GM21786 (cell line): ENCODE data around the gene ELAVL3.

ENCODE experiments used
- ATAC-seq: cut with Tn5 transposase; IDR thresholded peaks from one replicate; pipeline ENCODE4 v1.9.1; 2021; ENCODE audit not compliant: unreplicated experiment

Gene ELAVL3

DNA sequence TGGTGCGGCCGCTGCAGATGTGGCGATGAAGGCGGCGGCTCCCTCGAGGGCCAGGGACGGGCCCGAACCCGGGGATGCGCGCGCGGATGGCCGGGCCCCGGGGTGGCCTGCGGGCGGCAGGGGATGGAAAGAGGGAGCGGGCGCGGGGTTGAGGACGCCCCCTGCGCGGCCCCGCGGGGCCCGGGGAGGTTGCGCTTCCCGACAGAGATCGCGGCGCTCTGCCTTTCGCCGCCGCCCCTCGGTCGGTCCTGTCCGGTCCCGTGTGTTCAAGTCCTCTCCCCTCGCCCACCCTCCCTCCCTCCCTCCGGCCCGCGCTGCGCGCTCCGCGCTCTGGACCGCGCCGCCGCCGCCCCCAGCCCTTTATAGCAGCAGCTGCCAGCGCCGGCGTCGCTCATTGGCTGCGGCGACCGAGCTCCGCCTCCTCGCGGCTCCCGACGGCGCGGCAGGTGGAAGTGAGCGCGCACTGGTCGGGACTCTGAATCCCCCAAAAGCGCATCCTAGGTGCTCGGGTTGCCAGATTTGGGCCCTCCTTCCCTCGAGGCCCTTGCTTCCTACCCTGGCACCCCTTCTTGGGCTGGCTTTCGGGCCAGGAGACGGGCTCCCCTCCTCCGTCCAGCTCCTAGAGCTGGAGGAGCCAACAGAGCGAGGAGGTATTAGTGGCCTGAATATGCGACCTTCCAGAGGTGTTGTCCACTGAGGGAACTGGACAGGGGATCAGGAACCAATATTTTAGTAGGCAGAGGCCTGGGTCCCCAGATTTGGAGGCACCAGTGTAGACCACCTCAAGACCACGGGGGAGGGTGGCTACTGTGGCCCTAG is at the start of gene ELAVL3:
Gene ELAVL3 (minus strand): TSS at position 332 of the 819 bp plus-strand sequence. CDS start 438 bp downstream, outside the sequence.
- no peak for ATAC-seq

DNA sequence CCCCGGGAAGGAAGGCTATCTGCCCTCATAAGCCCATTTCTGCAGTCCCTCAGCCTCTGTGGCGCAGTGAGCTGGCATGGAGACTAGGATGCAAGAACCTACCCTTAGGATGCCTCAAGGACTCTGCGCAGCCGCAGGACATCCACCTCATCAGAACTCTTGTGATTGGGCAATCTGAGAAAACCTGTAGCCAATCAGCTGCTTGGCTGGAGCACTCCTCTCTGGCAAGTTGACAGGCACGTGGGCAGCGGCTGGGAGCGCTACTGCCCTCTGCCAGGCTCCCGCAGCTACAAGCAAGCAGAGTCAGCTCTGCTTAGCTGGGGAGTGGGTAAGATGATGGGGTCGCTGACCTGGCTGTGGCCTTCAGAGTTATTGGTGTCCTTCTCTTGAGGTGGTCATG is 49.6 kb upstream of the ELAVL3 start:
- no peak for ATAC-seq

DNA sequence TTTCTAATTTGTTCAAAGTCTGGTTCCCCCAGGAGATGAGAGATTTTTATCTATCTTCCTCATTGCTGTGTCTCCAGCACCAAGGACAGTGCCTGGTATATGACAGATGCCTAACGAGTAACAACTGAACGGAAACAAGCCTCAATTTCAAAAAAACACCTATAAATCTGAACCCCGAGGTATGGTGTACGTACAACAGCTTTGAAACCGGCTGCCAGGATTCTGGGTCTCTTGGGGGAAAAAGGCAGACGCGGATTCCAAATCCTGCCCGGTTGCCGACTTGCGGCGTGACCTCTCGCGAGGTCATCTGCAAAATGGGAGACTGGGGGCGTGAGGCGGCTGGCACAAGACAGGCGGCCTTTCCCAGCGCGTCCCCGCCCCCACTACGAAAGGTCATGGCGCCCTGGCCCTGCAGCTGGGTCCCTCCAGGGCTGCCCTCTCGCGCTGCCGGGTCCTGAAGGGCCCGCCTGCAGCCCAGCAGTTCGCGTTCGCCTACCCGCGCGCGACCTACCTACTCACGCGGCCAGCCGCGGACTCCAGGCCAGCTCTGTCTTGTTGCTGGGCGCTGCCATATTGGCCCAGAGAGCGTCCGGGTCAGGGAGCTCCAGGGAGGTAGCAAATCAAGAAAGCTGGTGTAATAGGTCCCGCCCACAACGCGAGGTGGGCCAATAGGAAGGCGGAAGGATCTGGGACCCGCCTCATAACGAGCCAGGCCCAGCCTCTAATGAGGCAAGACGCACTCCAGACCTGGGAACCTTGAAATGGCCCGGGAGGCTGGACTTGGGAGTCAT is 47.9 kb upstream of the ELAVL3 start, which contains the start of gene ECSIT:
Gene ECSIT (minus strand): TSS at position 584 of the 791 bp plus-strand sequence. CDS start 9,964 bp downstream, outside the sequence.
- ATAC-seq, result peak; percentile 96

DNA sequence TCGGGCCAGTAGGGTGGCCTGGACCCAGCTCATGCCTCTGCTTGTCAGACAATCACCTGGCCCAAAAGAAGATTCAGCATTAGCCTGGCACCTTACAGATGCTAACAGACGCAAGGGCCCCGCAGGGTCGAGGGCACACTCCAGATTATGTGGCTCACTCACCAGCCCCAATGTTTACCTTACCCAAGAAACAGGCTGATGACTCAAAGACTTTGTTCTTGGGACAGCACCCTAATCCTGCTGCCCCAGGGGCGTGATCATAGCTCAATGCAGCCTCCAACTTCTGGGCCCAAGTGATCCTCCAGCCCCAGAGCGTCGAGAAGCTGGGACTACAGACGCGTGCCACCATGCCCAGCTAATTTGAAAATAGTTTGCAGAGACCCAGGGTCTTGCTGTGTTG is 38.3 kb upstream of the ELAVL3 start:
- ATAC-seq, result no peak

DNA sequence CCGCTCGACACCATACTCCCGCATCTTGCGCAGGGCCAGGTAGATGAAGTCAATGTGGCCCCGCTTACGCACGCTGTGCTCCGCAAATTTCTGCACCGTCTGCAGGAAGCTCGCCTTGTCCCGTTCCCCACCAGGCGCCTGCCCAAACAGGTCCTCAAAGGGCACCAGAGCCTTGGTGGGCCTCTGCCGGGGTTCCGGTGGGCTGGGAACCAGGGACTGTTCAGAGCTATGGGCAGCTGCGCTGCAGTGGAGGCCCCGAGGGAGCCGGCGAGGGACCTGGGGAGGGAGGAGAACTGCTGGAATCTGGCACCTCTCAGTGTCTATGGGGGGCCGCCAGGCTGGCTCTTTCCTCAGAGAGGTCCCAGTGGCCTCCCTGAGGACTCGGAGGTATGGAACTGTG is 33.1 kb upstream of the ELAVL3 start:
- no peak for ATAC-seq

DNA sequence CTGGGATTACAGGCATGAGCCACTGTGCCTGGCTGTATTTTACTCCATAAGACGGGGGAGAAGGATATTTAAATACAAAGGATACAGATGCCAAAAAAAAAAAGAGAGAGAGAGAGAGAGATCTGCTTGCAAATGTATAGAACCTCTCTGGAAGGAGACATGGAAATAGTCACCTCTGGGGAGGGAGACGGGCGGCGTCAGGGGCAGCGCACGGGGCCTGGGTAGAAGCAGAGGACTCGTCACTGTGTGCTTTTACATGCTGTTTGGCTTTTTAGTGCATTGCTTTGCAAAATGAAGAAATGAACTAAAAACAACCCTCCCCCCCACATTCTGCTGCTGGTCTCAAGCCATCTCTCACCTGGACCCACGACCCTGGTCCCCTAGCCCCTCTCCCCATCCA is 29.6 kb upstream of the ELAVL3 start:
- ATAC-seq, result no peak

DNA sequence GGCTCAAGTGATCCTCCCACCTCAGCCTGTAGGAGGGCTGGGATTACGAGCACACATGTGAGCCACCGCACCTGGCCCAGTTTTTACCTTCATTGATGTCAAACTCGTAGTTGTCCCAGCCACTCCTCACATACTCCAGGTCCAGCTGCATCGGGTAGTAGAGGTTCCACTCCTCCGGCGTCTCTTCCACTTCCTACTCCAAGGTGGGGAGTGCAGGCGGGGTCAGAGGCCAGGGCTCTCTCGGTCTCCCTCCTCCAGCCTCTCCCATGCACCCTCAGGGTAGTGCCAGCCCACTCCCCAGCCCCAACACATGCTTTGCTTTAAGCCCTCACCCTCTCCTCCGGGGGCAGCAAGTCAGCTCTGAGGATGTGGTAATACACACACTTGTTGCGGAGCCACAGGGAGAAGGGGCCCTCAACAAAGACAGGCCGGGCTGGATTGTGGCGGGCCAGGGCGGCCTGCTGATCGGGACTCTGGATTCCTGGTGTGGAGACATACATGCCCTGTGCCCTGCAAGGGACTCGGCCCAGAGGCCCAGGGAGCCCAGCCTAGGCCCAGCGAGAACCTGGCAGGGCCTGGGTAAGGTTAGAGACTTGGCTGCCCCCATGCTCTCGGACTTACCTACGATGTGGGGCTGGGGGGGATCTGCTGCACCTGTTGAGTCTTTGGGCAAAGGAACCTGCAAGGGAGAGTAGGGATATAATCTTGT is 26.7 kb upstream of the ELAVL3 start:
- ATAC-seq, result no peak

DNA sequence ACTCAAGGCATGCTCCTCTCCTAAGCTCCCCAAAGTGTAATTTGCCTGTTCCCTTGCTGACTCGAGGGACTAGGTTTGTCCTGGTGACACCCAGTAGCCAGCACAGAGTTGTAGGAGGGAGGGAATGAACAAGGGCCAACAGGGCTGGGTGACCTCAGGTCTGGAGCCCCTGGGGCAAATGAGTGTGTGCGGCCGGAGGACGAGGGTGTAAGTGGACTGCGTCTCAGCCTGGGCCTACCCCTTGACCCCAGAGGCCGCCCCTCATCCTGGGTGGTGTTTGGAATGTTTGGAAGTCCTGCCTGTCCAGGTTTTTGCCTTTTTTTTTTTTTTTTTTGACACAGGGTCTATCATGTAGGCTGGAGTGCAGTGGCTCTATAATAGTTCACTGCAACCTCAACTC is 26.1 kb upstream of the ELAVL3 start:
- no peak for ATAC-seq

DNA sequence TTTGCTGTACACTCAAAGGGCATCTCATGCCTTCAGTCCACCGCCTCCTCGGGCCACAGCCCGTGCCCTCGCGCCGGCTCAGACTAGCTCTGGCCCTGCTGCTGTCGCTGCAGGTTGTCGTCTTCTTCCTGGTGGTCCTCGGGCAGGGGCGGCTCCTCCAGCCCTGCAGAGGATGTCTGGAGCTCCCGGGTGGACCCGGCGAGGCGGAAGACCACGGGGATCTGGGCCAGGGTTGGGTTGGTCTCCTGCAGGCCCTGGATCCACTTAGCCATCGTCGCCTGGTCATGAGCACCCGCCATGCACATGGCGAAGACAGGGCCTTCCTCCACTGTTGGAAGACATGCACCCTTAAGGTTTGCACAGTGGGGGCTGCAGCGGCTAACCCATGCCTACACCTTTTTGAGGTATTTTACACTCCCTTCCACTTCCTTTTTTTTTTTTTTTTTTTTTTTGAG is 25.3 kb upstream of the ELAVL3 start:
- peak; percentile 18 for ATAC-seq

DNA sequence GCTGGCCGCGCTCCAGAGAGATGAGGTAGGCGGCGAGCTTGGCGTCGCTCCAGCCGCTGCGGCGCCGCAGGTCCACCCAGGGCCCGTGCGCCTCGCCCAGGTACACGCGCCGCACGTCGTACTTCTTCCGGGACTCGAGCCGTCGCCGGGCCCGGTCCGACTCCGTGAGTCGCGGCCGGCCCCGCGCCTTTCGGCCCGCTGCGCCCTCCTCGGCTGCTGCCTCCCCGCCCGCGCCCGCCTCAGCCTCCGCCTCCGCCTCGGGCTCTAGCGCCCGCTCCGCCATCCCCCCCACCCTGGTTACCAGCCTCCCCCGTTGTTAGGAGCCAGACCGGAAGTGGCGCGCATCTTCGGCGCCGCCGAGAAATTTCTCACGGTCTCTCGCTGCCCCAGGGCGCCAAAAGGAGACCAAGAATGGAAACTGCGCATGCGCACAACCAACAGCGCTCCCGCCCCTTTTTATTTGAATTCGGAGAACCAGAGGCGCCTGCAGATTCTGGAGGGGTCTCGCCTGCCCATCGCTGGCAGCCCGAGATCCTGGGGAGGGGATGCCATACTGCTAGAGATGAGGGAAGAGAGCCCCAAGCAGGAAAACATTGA is 24.8 kb upstream of the ELAVL3 start, which contains the start of gene ZNF653:
Gene ZNF653 (minus strand): TSS at position 336 of the 597 bp plus-strand sequence. CDS start 53 bp downstream, at position 283.
- peak; percentile 47 for ATAC-seq

DNA sequence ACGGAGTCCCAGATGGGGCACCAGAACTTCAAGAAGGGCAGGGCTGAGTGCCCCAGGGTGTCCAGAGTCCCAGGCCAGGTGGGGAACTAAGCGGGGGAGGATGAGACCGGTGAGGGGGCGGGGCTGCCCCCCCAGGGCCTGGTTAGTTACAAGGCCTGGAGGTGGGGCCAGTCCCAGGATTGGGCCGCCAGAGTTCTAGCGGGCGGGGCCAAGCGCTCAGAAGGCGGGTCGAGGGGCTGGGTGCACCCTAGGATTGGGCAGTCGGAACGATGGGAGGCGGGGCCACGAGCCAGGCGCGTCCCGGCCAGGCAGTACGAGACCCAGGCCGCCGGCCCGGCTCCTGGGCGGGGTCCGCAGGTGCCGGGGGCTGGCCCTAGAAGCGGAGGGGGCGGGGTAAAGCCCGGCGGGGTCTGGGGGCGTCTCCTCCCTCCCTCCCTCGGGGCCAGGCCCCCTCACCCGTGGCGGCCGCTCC is 24.2 kb upstream of the ELAVL3 start:
- ATAC-seq, result peak; percentile 88

DNA sequence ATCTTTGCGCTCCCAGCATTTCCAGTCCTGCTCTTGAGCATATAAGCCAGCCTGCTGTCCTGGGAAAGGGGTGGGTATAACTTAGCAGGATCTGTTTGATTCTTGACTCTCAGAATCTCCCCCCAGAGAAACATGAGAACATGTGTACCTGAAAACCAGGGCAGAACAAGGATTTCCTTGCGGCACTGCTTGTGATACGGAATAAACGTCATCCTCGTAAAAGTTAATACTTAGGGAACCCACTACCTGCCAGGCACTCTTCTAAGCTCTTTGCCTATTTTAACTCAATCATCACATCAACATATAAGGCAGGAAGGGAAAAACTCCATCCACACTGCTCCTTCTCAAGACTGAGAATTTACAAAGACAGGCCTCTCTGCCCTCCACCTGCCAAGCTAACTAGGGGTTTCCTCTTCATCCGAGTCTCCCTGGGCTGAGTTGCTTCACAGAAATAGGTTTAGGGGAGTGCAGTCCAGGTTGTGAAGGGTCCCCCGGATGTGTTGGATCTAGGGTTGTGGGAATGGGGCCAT is 23.7 kb upstream of the ELAVL3 start:
- ATAC-seq, result no peak

DNA sequence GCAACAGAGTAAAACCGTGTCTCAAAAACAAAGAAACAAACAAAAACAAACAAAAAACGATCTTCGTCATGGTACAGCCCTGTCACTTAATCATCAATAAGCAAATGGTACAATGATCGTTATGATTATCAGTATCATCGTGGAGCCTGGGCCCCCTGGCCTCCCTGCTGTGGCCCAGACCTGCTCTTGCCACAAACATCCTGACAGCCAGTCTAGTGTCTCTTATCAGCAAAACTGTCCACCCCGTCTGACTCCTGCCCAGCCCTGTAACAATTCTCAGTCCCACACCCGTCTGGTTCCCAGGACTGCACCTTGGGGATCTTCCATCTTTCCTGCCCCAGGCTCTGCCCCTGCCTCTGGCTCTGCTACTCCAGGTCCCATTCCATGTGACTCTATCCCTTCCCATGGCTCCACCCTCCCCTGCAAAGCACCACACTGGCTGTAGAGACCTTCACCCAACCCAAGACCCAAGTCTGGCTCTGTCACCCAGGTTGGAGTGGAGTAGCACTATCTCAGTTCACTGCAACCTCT is 19.1 kb upstream of the ELAVL3 start:
- no peak for ATAC-seq

DNA sequence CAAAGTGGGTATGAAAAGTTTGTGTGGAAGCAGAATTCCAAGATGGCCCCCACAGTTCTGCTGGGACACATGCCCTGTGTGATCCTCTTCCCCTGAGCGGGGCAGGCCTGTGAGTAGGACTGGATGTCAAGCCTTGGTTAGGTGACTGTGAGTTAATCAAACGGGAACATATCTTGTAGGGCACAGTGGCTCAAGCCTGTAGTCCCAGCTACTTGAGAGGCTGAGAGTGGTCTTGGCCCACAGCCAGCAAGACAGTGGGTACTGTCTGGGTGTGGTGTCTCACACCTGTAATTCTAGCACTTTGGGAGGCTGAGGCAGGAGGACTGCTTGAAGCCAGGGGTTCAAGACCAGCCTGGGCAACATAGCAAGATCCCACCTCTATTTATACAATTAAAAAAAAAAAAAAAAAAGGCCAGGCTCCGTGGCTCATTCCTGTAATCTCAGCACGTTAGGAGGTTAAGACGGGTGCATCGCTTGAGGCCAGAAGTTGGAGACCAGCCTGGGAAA is 18.4 kb upstream of the ELAVL3 start:
- no peak for ATAC-seq

DNA sequence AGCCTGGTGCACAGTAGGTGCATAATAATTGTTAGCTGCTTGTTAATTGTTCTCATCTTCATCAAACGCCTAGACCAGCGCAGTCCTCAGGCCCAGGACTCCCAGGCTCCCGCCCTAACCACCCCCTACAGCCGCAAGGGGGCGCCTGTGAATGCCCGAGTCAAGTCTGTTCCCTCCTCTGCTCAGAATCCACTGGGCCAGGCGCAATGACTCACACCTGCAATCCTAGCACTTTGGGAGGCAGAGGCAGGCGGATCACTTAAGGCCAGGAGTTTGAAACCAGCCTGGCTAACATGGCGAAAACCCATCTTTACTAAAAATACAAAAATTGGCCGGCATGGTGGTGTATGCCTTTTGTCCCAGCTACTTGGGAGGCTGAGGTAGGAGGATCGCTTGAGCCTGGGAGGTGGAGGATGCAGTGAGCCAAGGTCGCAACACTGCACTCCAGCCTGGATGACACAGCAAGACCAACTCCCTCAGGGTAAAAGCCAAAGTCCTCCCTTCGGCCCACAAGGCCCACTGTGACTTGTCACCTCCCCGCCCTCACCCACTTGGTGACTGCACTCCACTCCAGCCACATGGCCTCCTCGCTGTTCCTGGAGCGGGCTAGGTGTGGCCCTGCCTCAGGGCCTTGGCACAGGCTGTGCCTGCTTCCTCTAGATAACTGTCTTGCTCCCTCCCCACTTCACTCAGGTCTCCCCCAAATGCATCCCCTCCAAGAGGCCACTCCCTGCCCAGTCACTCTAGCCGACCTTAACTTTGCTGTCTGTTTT is 15.7 kb upstream of the ELAVL3 start:
- no peak for ATAC-seq

DNA sequence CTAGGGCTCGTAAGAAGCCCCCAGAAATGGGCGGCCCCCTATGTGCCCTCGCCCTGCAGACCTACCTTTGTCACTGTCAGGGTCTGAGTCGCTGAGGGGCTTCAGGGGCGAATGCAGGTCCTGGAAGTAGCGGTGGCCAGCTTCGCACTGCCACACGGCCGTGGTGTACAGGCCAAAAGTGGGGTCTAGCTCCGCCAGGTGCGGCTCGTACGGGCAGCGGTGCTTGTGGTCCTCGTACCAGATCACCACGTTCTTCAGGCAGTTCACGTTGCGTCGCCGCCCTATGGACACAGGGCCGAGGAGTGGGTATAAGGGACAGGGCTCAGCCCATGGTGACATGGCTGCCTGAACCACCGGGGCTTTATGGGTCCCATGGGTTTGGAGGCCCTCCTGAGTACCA is 15.0 kb upstream of the ELAVL3 start:
- no peak for ATAC-seq

DNA sequence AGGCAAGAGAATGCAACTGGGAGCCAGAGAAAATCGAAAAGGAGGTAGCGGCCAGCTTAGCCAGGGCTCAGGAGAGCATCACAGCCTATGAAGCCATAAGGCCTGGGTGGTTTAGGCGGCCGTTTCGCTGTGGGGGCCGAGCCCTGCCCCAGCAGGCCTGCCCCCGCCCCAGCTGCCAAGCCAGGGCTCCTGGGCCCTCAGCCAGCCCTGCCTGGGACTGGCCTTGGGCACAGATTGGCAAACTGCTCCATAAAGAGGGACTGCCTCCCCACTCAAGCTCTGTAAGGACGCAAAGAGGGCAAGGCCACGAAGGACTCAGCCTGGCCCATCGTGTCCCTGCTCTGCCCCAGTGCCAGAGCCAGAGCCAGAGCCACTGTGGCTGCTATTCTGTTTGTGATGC is 14.6 kb upstream of the ELAVL3 start:
- no peak for ATAC-seq

DNA sequence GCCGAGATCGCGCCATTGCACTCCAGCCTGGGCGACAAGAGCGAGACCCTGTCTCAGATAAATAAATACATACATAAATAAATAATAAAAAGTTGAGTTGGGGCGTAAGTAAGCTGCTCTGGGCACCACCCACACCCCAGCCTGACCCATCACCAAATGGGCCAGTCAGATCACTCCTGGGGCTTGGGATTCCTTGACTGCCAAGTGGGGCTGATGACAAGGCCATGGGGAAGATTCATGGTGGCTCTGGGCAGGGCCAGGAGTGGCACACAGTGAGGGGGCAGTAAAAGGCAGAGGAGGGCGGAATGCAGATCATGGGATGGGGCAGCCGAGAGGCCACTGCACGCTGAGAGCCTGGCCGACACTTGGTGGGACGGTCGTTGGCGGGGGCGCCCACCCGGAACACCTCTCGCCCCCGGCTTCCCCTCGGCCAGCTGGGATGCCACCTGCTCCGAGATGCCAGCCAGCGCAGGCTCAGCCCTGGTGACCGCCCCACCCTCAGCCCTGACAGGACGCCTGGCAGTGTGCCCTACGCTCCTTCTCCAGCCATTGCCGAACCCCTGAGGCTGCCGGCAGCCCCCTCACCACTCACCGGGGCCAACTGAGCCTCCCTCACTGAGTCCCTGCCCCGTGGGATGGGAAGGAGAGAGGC is 13.9 kb upstream of the ELAVL3 start:
- no peak for ATAC-seq

DNA sequence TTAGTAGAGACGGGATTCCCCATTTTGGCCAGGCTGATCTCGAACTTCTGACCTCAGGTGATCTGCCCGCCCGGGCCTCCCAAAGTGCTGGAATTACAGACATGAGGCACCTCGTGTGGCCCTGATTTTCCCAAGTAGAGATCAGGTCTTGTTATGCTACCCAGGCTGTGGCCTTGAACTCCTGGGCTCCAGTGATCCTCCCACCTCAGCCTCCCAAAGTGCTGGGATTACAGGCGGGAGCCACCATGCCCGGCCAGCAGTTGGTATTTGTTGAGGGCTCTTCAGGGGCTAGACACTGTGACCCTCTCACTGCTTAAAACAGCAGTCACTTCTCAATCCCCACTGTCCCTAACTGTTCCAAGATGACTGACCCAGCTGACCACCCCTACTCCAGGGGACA is 8.5 kb upstream of the ELAVL3 start:
- no peak for ATAC-seq
